SK-N-SH treated with all-trans-retinoic acid at 6 μM for 48 hours (cell line): ENCODE results near the gene SHB.
A peak's percentile ranks its signal among the peaks of the same experiment; 100 is the strongest.

Experiments used
- ATAC-seq: fragments of 200-7000 bp; cut with Tn5 transposase; 3 replicates; pipeline ENCODE4 v1.9.1; 2020; ENCODE audit warnings: mild to moderate bottlenecking, moderate library complexity
- ARNTL ChIP-seq: fragments of 450-650 bp; formaldehyde crosslinking; IDR thresholded peaks from 2 replicates; pipeline ENCODE4 v1.5.0; 2020; ENCODE audit warnings: low read depth, mild to moderate bottlenecking, moderate library complexity, borderline replicate concordance
- BACH2 ChIP-seq: fragments of 250-450 bp; sonication (Bioruptor Pico); IDR thresholded peaks from 2 replicates; pipeline ENCODE4 v1.9.0; 2021; ENCODE audit warnings: mild to moderate bottlenecking, borderline replicate concordance
- GLIS3 ChIP-seq: fragments of 250-450 bp; sonication (Bioruptor Pico); IDR thresholded peaks from 2 replicates; pipeline ENCODE4 v1.5.0; 2020; ENCODE audit warnings: mild to moderate bottlenecking, moderate library complexity
- ISL1 ChIP-seq: fragments of 250-450 bp; sonication (Bioruptor Pico); IDR thresholded peaks from 2 replicates; pipeline ENCODE4 v2.1.2; 2022; ENCODE audit warnings: mild to moderate bottlenecking, moderate library complexity
- OSR1 ChIP-seq: fragments of 250-450 bp; sonication (Bioruptor Pico); IDR thresholded peaks from 2 replicates; pipeline ENCODE4 v1.8.0; 2022; ENCODE audit warnings: moderate library complexity, mild to moderate bottlenecking, inconsistent platforms
- PPARA ChIP-seq: fragments of 250-450 bp; sonication (Bioruptor Pico); IDR thresholded peaks from 2 replicates; pipeline ENCODE4 v1.5.0; 2020; ENCODE audit warnings: mild to moderate bottlenecking, borderline replicate concordance
- RARB ChIP-seq: fragments of 250-450 bp; sonication (Bioruptor Pico); IDR thresholded peaks from 2 replicates; pipeline ENCODE4 v1.8.0; 2021; ENCODE audit warnings: mild to moderate bottlenecking, moderate library complexity
- SNAI2 ChIP-seq: fragments of 250-450 bp; sonication (Bioruptor Pico); IDR thresholded peaks from 2 replicates; pipeline ENCODE4 v1.5.0; 2020; ENCODE audit warnings: mild to moderate bottlenecking, moderate library complexity
- TCF4 ChIP-seq: fragments of 250-450 bp; sonication (Bioruptor Pico); IDR thresholded peaks from 2 replicates; pipeline ENCODE4 v1.8.0; 2021; ENCODE audit warnings: mild to moderate bottlenecking, moderate library complexity, borderline replicate concordance
- TOX ChIP-seq: fragments of 250-450 bp; sonication (Bioruptor Pico); IDR thresholded peaks from 2 replicates; pipeline ENCODE4 v1.8.0; 2021; ENCODE audit warnings: mild to moderate bottlenecking, moderate library complexity, borderline replicate concordance
- ZC3H10 ChIP-seq: fragments of 250-450 bp; sonication (Bioruptor Pico); IDR thresholded peaks from 2 replicates; pipeline ENCODE4 v1.5.1; 2021; ENCODE audit warnings: mild to moderate bottlenecking, moderate library complexity
- ZFP3 ChIP-seq: fragments of 250-450 bp; sonication (Bioruptor Pico); IDR thresholded peaks from 2 replicates; pipeline ENCODE4 v1.5.0; 2020; ENCODE audit warnings: mild to moderate bottlenecking, moderate library complexity
- ZNF565 ChIP-seq: fragments of 450-650 bp; formaldehyde crosslinking; conservative IDR thresholded peaks from 2 replicates; pipeline ENCODE4 v1.5.0; 2020; ENCODE audit warnings: low read depth, mild to moderate bottlenecking, moderate library complexity
- ZNF70 ChIP-seq: fragments of 450-650 bp; formaldehyde crosslinking; IDR thresholded peaks from 2 replicates; pipeline ENCODE4 v1.5.0; 2020; ENCODE audit warnings: mild to moderate bottlenecking, moderate library complexity
- TF ChIP-seq, protein P1 (sequence below): fragments of 250-450 bp; sonication (Bioruptor Pico); IDR thresholded peaks from 2 replicates; pipeline ENCODE4 v1.5.0; 2020; ENCODE audit warnings: mild to moderate bottlenecking, moderate library complexity
- TF ChIP-seq, protein P2 (sequence below): fragments of 250-450 bp; sonication (Bioruptor Pico); IDR thresholded peaks from 2 replicates; pipeline ENCODE4 v1.5.1; 2020; ENCODE audit warnings: low read depth, mild to moderate bottlenecking, moderate library complexity
- TF ChIP-seq, protein P3 (sequence below): fragments of 250-450 bp; sonication (Bioruptor Pico); IDR thresholded peaks from 2 replicates; pipeline ENCODE4 v1.5.1; 2021; ENCODE audit warnings: mild to moderate bottlenecking, moderate library complexity
- TF ChIP-seq, protein P4 (sequence below): fragments of 250-450 bp; sonication (Bioruptor Pico); IDR thresholded peaks from 2 replicates; pipeline ENCODE4 v1.8.0; 2020; ENCODE audit warnings: mild to moderate bottlenecking, moderate library complexity, borderline replicate concordance

SHB gene

DNA sequence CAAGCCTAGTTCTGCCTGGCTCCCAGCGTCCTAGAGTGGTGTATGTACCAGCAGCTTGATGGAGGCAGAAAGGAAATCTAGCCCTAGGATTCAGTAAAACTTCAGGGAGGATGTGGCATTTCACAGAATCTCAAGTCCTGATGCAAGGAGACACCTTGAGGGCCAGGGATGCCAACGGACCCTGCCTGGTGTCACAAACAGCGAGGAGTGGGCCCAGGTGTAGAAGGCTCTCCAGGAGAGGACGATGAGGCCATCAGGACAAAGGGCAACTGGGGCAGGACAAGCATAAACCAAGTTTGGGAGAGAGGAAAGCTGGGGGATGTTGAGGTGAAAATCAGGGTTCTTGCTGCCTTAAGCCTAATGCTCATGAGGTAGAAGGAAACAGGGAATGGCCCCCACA is 83.0 kb downstream of the SHB start (continued):
- TF ChIP-seq, protein P1, sequence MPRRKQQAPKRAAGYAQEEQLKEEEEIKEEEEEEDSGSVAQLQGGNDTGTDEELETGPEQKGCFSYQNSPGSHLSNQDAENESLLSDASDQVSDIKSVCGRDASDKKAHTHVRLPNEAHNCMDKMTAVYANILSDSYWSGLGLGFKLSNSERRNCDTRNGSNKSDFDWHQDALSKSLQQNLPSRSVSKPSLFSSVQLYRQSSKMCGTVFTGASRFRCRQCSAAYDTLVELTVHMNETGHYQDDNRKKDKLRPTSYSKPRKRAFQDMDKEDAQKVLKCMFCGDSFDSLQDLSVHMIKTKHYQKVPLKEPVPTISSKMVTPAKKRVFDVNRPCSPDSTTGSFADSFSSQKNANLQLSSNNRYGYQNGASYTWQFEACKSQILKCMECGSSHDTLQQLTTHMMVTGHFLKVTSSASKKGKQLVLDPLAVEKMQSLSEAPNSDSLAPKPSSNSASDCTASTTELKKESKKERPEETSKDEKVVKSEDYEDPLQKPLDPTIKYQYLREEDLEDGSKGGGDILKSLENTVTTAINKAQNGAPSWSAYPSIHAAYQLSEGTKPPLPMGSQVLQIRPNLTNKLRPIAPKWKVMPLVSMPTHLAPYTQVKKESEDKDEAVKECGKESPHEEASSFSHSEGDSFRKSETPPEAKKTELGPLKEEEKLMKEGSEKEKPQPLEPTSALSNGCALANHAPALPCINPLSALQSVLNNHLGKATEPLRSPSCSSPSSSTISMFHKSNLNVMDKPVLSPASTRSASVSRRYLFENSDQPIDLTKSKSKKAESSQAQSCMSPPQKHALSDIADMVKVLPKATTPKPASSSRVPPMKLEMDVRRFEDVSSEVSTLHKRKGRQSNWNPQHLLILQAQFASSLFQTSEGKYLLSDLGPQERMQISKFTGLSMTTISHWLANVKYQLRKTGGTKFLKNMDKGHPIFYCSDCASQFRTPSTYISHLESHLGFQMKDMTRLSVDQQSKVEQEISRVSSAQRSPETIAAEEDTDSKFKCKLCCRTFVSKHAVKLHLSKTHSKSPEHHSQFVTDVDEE (CRISPR knock-in tag): no peak
- TF ChIP-seq, protein P2, sequence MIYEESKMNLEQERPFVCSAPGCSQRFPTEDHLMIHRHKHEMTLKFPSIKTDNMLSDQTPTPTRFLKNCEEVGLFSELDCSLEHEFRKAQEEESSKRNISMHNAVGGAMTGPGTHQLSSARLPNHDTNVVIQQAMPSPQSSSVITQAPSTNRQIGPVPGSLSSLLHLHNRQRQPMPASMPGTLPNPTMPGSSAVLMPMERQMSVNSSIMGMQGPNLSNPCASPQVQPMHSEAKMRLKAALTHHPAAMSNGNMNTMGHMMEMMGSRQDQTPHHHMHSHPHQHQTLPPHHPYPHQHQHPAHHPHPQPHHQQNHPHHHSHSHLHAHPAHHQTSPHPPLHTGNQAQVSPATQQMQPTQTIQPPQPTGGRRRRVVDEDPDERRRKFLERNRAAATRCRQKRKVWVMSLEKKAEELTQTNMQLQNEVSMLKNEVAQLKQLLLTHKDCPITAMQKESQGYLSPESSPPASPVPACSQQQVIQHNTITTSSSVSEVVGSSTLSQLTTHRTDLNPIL (CRISPR knock-in tag): no peak

DNA sequence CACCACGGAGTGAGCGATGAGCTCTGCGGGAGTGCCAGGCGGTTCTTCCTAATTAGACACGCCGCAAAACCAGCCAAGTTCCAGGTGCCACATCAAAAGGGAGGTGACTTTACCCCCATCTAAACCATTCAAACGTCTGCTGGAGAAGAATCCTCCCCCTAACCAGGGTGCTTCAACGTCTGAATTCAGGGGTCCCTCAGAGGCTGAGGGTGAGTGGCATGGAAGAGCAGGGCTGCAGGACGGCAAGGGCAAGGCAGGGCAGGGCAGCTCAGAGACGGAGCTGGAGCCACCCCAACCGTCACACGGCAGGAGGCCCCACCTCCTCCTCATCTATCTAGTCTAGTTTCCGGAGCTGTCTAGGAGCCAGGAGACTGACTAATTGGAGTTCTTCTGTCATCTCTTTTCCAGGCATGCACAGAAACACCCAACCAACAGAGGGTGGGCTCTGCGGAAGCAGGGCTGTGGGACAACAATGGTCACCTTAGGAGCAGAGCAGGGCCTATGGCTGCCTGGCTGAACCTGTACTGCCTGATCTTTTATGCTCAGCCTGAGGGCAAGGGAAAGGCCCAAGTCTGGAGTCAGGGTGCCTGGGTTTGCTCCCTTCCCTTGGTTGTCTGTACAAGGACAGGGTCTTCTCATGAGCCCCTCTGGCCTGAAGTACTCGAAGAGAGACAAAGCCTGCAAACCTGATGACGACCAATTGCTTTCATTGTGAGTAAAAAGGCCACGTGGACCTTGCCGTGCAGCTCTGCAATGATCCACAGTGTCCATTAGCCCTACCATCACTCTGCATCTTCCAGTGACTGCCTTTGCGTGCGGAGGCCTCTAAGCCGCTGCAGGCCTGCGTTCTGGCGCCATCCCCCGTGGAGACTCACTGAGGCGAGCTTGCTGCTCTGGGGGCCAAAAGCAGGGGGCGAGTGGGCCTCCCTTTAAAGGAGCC is 84.1 kb downstream of the SHB start:
- TF ChIP-seq, protein P2 (CRISPR knock-in tag): no peak
- TF ChIP-seq PPARA (CRISPR knock-in tag) (no peak), SNAI2 (no peak), GLIS3 (CRISPR knock-in tag) (no peak), ZNF565 (CRISPR knock-in tag) (no peak), BACH2 (no peak), ZC3H10 (CRISPR knock-in tag) (no peak), ZNF70 (CRISPR knock-in tag) (no peak), TCF4 (CRISPR knock-in tag) (no peak), TOX (CRISPR knock-in tag) (no peak), OSR1 (CRISPR knock-in tag) (no peak), RARB (no peak), ISL1 (no peak), ZFP3 (CRISPR knock-in tag) (no peak), ARNTL (CRISPR knock-in tag) (no peak)
- TF ChIP-seq, protein P1 (CRISPR knock-in tag): no peak
- TF ChIP-seq, protein P3, sequence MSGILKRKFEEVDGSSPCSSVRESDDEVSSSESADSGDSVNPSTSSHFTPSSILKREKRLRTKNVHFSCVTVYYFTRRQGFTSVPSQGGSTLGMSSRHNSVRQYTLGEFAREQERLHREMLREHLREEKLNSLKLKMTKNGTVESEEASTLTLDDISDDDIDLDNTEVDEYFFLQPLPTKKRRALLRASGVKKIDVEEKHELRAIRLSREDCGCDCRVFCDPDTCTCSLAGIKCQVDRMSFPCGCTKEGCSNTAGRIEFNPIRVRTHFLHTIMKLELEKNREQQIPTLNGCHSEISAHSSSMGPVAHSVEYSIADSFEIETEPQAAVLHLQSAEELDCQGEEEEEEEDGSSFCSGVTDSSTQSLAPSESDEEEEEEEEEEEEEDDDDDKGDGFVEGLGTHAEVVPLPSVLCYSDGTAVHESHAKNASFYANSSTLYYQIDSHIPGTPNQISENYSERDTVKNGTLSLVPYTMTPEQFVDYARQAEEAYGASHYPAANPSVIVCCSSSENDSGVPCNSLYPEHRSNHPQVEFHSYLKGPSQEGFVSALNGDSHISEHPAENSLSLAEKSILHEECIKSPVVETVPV (CRISPR knock-in tag): no peak
- TF ChIP-seq, protein P4, sequence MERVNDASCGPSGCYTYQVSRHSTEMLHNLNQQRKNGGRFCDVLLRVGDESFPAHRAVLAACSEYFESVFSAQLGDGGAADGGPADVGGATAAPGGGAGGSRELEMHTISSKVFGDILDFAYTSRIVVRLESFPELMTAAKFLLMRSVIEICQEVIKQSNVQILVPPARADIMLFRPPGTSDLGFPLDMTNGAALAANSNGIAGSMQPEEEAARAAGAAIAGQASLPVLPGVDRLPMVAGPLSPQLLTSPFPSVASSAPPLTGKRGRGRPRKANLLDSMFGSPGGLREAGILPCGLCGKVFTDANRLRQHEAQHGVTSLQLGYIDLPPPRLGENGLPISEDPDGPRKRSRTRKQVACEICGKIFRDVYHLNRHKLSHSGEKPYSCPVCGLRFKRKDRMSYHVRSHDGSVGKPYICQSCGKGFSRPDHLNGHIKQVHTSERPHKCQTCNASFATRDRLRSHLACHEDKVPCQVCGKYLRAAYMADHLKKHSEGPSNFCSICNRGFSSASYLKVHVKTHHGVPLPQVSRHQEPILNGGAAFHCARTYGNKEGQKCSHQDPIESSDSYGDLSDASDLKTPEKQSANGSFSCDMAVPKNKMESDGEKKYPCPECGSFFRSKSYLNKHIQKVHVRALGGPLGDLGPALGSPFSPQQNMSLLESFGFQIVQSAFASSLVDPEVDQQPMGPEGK (CRISPR knock-in tag): no peak
- TF ChIP-seq, all 23 proteins: peak for 0
- ATAC-seq: peak; percentile 89
